Nephron (organoid): ENCODE data around the gene MLXIP.

Experiments
- H3K27ac Mint-ChIP-seq, 3 experiments: 2 replicates each; pipeline ENCODE4 v1.8.0; 2020; ENCODE audit warnings: mixed read lengths in 3 of 3, mild to moderate bottlenecking in 2 of 3, moderate library complexity in 1 of 3
- H3K27me3 Mint-ChIP-seq: 2 replicates; pipeline ENCODE4 v1.8.0; 2021; ENCODE audit warnings: low read depth, mild to moderate bottlenecking, moderate library complexity, mixed read lengths
- H3K36me3 Mint-ChIP-seq: 2 replicates; pipeline ENCODE4 v1.8.0; 2020; ENCODE audit warnings: low read depth, mixed read lengths
- H3K4me1 Mint-ChIP-seq: 2 replicates; pipeline ENCODE4 v1.8.0; 2020; ENCODE audit warnings: mixed read lengths
- H3K4me3 Mint-ChIP-seq, 3 experiments: 2 replicates each; pipeline ENCODE4 v1.8.0; 2020; ENCODE audit warnings: mild to moderate bottlenecking in 3 of 3, mixed read lengths in 3 of 3, moderate library complexity in 2 of 3
- H3K9me3 Mint-ChIP-seq: 2 replicates; pipeline ENCODE4 v1.8.0; 2020; ENCODE audit warnings: mixed read lengths
- TF ChIP-seq, protein P1 (sequence below), 3 experiments: fragments of 200-600 bp; sonication (generic); IDR thresholded peaks; one replicate each; pipeline ENCODE4 v1.5.0; 2021; ENCODE audit warnings: antibody characterized with exemption in 3 of 3; ENCODE audit not compliant: unreplicated experiment in 3 of 3

The MLXIP gene

DNA sequence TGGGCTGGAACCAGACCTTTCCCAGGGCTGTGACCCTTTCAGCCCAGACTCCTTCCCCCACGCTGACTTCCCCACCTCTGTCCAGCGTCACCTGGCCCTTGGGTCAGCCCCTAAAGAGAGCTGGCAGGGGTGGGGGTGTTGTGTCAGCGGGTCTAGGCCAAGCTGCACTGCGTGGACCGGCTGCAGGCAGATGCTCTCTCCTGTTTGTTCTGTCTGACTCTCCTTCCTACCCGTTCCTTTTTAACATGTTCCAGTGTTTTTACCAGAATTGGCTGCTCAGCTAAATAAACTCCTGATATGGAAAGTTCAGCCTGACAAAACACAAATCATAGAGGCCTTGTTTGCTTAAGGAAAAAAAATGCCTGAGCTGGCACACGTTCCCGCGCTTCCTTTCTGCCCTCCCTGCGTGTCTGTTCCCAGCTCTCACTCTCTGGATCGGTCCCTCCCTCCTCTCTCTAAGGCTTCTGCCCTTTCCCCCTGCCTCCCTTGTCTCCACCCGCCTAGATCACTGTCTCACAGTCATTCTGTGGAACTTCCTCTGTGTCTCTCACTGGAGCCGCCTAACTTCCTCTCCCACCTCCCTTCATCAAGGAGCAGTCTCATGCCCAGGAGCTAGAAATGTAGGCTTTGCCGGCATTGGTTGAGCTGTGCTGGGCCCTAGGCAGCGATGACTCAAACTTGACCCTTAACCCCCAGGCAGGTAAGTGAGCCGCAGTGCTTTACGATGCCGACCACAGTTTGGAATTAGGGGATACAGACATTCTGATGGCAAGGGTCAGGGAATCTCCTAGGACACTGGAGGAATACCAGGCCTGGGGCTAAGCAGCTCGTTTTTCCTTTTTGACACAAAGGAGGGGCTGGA, 15.5 kb upstream of the MLXIP start:
- Mint-ChIP-seq H3K9me3 (no peaks in the 10 kb centered on the region), H3K4me1 (peaks cover 56% of the 10 kb centered on the region), H3K36me3 (peaks cover 31% of the 10 kb centered on the region), H3K27ac (peak overlapping the region; percentile 97 to 99 (median 98)), H3K27me3 (peaks cover 3% of the 10 kb centered on the region), H3K4me3 (peak overlapping the region; percentile 46 to 75 (median 55))
- TF ChIP-seq, protein P1, sequence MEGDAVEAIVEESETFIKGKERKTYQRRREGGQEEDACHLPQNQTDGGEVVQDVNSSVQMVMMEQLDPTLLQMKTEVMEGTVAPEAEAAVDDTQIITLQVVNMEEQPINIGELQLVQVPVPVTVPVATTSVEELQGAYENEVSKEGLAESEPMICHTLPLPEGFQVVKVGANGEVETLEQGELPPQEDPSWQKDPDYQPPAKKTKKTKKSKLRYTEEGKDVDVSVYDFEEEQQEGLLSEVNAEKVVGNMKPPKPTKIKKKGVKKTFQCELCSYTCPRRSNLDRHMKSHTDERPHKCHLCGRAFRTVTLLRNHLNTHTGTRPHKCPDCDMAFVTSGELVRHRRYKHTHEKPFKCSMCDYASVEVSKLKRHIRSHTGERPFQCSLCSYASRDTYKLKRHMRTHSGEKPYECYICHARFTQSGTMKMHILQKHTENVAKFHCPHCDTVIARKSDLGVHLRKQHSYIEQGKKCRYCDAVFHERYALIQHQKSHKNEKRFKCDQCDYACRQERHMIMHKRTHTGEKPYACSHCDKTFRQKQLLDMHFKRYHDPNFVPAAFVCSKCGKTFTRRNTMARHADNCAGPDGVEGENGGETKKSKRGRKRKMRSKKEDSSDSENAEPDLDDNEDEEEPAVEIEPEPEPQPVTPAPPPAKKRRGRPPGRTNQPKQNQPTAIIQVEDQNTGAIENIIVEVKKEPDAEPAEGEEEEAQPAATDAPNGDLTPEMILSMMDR (IDR thresholded peaks at IDR 0.05; ENCODE audit: unreplicated experiment in 3 of 3): no peak

DNA sequence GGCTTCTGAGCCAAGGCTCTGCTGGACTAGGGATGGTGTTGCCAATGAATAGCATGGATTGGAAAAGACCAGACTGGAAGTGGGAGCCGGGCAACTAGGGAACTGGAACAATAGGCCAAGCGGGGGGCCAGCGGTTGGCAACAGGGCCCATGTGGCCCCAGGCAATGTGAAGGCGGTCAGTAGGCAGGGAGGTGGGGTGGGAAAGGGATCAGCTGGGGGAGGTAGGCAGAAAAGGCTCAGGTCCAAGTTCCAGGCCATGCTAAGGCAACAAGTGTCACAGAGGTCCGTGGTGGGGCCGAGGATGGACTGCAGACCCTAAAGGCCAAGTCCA, 14.9 kb upstream of the MLXIP start:
- Mint-ChIP-seq H3K4me1 (peaks cover 62% of the 10 kb centered on the region), H3K36me3 (peaks cover 32% of the 10 kb centered on the region), H3K27me3 (peaks cover 3% of the 10 kb centered on the region), H3K27ac (peak overlapping the region; percentile 97 to 99 (median 98)), H3K4me3 (peak overlapping the region; percentile 46 to 75 (median 55)), H3K9me3 (no peaks in the 10 kb centered on the region)
- TF ChIP-seq, protein P1 (IDR thresholded peaks at IDR 0.05; ENCODE audit: unreplicated experiment in 3 of 3): no peak

DNA sequence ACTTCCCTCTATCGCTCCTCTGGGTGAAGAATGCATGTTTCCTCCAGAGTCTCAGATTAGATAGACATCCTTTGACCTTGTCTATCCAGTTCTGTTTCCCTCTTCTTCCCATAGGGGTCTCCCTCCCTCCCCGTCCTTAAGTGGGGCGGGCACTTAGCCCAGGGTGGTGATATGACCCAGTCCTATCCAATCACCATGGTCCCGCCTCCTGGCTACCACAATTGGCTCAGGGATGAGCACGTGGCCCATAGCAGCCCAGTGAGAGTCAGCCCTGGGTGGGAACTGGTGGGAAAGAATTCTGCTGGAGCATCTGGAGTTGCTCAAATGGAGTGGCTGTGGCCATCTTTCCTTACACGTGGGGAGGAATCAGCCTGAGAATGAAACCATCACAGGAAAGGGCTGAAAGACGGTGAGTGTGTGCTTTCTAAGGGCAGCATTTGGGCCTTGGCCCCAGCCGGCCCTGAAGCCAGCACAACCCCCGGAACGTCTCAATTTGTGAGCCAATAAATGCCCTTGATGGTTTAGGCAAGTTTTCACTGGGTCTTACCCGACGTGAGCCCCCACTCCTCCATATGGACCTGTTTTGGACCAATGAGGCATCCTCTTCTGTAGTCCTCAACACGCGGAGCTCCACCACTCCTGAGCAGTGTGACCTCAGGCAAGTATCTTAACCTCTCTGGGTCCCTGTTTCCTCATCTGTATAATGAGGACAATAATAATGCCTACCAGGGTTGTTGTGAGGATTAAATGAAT, 14.4 kb upstream of the MLXIP start:
- Mint-ChIP-seq H3K4me3 (peak overlapping the region; percentile 46 to 75 (median 55)), H3K9me3 (no peaks in the 10 kb centered on the region), H3K27ac (peak overlapping the region; percentile 97 to 99 (median 98)), H3K27me3 (peaks cover 3% of the 10 kb centered on the region), H3K4me1 (peaks cover 62% of the 10 kb centered on the region), H3K36me3 (peaks cover 27% of the 10 kb centered on the region)
- TF ChIP-seq, protein P1 (IDR thresholded peaks at IDR 0.05; ENCODE audit: unreplicated experiment in 3 of 3): peak; percentile 45 to 52 (median 46)

DNA sequence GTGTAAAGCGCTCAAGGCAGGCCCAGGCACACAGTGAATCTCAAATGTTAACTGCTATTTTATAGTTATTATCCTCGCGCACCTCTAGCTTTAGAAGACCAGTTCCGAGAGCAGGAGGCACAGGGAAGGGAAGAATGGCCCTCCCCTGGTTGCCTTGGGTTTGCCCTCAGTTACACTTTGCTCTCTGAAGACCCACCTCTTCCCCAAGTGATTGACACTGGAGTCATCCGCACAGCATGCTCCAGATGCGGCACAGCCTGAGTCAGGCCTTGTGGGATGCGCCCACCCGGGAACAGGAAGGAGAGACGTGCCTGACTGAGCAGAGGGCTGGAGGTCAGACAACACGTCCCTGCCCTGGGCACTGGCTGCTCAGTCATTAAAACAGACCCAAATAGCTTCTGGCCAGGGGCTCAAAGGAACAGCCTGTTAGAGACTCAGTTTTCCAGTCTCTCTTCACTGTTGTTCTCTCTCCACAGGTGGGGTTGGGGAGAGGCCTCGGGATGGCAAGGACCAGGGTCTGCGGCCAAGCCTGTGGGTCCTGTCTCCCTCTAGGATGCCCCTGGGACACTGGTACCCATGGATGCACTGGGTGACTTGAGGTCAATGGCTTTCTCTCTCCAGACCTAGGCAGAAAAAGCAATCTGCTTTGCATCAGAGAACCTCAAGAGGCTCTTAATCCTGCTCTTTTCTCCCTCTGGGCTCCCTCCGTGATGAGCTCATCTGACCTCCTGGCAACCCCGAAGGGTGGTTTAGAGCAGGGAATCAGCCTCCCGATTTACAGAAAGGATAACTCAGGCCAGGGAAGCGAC, 13.6 kb upstream of the MLXIP start:
- H3K9me3 Mint-ChIP-seq: no peaks in the 10 kb centered on the region
- peaks cover 3% of the 10 kb centered on the region for H3K27me3 Mint-ChIP-seq
- TF ChIP-seq, protein P1 (IDR thresholded peaks at IDR 0.05; ENCODE audit: unreplicated experiment in 3 of 3): no peak
- peak overlapping the region; percentile 46 to 75 (median 55) for H3K4me3 Mint-ChIP-seq
- peak overlapping the region; percentile 97 to 99 (median 98) for H3K27ac Mint-ChIP-seq
- H3K4me1 Mint-ChIP-seq: peaks cover 64% of the 10 kb centered on the region
- peaks cover 28% of the 10 kb centered on the region for H3K36me3 Mint-ChIP-seq

DNA sequence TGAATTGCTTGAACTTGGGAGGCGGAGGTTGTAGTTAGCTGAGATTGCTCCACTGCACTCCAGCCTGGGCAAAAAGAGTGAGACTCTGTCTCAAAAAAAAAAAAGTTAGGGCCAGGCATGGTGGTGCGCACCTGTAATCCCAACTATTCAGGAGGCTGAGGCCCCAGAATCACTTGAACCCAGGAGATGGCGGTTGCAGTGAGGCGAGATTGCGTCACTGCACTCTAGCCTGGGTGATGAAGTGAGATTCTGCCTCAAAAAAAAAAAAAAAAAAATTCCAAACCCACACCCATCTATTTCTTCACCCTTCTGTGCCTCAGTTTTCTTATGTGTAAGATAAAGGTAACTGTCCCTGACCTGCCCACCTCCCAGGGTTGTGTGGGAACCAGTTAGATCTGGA, 11.0 kb upstream of the MLXIP start:
- Mint-ChIP-seq H3K36me3 (peaks cover 18% of the 10 kb centered on the region), H3K4me3 (peak overlapping the region in 1 of 3 experiments; percentile 31), H3K9me3 (peaks cover under 1% of the 10 kb centered on the region), H3K27ac (peak overlapping the region; percentile 69 to 91 (median 70)), H3K4me1 (peaks cover 55% of the 10 kb centered on the region), H3K27me3 (peaks cover 3% of the 10 kb centered on the region)
- TF ChIP-seq, protein P1 (IDR thresholded peaks at IDR 0.05; ENCODE audit: unreplicated experiment in 3 of 3): no peak
